H1 (cell line): ENCODE measurements around the gene ELL2. TPM values are rescaled to one million over a fixed set of nuclear protein-coding genes. Genes with fewer than 3 reads are reported as not detected.

Source experiments
- CTBP2 ChIP-seq: IDR thresholded peaks from 2 replicates; pipeline ENCODE4 v1.7.0; 2011; ENCODE audit warnings: borderline replicate concordance, mild to moderate bottlenecking, moderate library complexity, mixed read lengths, low read length; ENCODE audit not compliant: insufficient read depth, insufficient read length
- polyA plus RNA-seq, 7 experiments: library from polyadenylated mRNA; depleted of rRNA in 3 of 7; stranded (reverse) in 5 of 7; unstranded in 2 of 7; fragments of >200 nt in 5 of 7; fragments of 200-250 nt in 2 of 7; gene quantifications; 1 replicate in 5 of 7; 2 replicates in 1 of 7; 4 replicates in 1 of 7; pipeline versions ENCODE4 v1.2.1 to v1.2.3, GENCODE V29; 2011 to 2013; ENCODE audit warnings: missing spikeins in 2 of 7, mixed read lengths in 2 of 7
- total RNA-seq: library from RNA; stranded (reverse); fragmentation: NEBNext Ultra II Directional; extraction: Animal tissue kit (Norgen Biotek cat#: 25700); gene quantifications from 2 replicates; pipeline ENCODE4 v1.2.1, GENCODE V29; 2021

Gene ELL2
- total and polyA plus RNA-seq, 2 of the 8 experiments (the other 6 are each of a cell fraction or from before 2014, with no cell fraction given) = 6.3 to 29.4 TPM

GRCh38 chr5:95988877-95989276, 27.2 kb upstream of the ELL2 start (continued):
- no peak for TF ChIP-seq CTBP2
- TF ChIP-seq, all 59 proteins: peak for 0
